Hematopoietic multipotent progenitor cell treated with erythropoietin and hydrocortisone succinate and interleukin-3 and kit ligand, for 4 days (in vitro differentiated cells): ENCODE data around the gene ZFR2.

ENCODE experiments used
- DNase-seq: peaks from one replicate; pipeline ENCODE4 v3.0.0-alpha.2; 2015

ZFR2 gene

GRCh38 chr19:3813473-3814392 is 55.1 kb downstream of the ZFR2 start:
- DNase-seq, result no peak

- no peak for DNase-seq
Measured at GRCh38 chr19:3810708-3811355, 58.0 kb downstream of the ZFR2 start.

- DNase-seq, result no peak
Measured at GRCh38 chr19:3809881-3810707, 58.7 kb downstream of the ZFR2 start.

GRCh38 chr19:3808420-3809143 is 60.3 kb downstream of the ZFR2 start:
- no peak for DNase-seq

GRCh38 chr19:3807574-3808354 is 61.1 kb downstream of the ZFR2 start:
- DNase-seq, result no peak

GRCh38 chr19:3807131-3807480 is 61.7 kb downstream of the ZFR2 start:
- DNase-seq, result no peak

GRCh38 chr19:3805859-3806258 is 63.0 kb downstream of the ZFR2 start:
- no peak for DNase-seq

GRCh38 chr19:3804429-3804828 is 64.4 kb downstream of the ZFR2 start:
- DNase-seq, result no peak

GRCh38 chr19:3803986-3804385 is 64.9 kb downstream of the ZFR2 start:
- no peak for DNase-seq

GRCh38 chr19:3803114-3803888 is 65.5 kb downstream of the ZFR2 start:
- no peak for DNase-seq

GRCh38 chr19:3801412-3802096 is 67.3 kb downstream of the ZFR2 start:
- DNase-seq, result peak; percentile 31

GRCh38 chr19:3800996-3801395 is 67.8 kb downstream of the ZFR2 start:
- no peak for DNase-seq

GRCh38 chr19:3798137-3798536 is 70.7 kb downstream of the ZFR2 start:
- peak; percentile 57 for DNase-seq

GRCh38 chr19:3796358-3796757 is 72.5 kb downstream of the ZFR2 start:
- no peak for DNase-seq

- DNase-seq, result no peak
Measured at GRCh38 chr19:3793799-3794198, 75.0 kb downstream of the ZFR2 start.

- DNase-seq, result no peak
Measured at GRCh38 chr19:3792114-3792513, 76.7 kb downstream of the ZFR2 start.

- DNase-seq, result no peak
Measured at GRCh38 chr19:3790941-3791340, 77.9 kb downstream of the ZFR2 start.

GRCh38 chr19:3790209-3790734 is 78.6 kb downstream of the ZFR2 start:
- no peak for DNase-seq

GRCh38 chr19:3788996-3789778 is 79.7 kb downstream of the ZFR2 start:
- peak; percentile 21 for DNase-seq
